Esophagus muscularis mucosa (tissue), 4 donors: ENCODE results near the gene TOMM70. TPM values are rescaled to one million over a fixed set of nuclear protein-coding genes. Genes with fewer than 3 reads are reported as not detected.
"Not testable (repeated sequence)": the region's sequence is repeated elsewhere in the genome, so short reads cannot be mapped to it uniquely, and the experiment has no call there.

Experiments
- DNase-seq: peaks from one replicate; pipeline ENCODE4 v3.0.0-alpha.2; 2017; ENCODE audit errors: extremely low spot score
- H3K27ac ChIP-seq, 4 donors: fragments of 200-600 bp; sonication (generic); replicated peaks in 1 of 4; 1 replicate in 3 of 4; 2 replicates in 1 of 4; pipeline ENCODE4 v1.5.1; 2016 to 2019; ENCODE audit warnings: mild to moderate bottlenecking in 1 of 4
- H3K27me3 ChIP-seq, 4 donors: fragments of 200-600 bp; sonication (generic); one replicate each; pipeline versions ENCODE4 v1.5.1 to v1.6.0; 2016 to 2019
- H3K36me3 ChIP-seq, 4 donors: fragments of 200-600 bp; sonication (generic); one replicate each; pipeline ENCODE4 v1.5.1; 2016 to 2019
- H3K4me1 ChIP-seq, 4 donors: fragments of 200-600 bp; sonication (generic); one replicate each; pipeline ENCODE4 v1.5.1; 2016 to 2019
- H3K4me3 ChIP-seq, 4 donors: fragments of 200-600 bp; sonication (generic); 1 replicate in 2 of 4; 2 replicates in 2 of 4; pipeline ENCODE4 v1.5.1; 2016 to 2019; ENCODE audit warnings: mild to moderate bottlenecking in 4 of 4, moderate library complexity in 1 of 4
- H3K9me3 ChIP-seq, 4 donors: fragments of 200-600 bp; sonication (generic); 1 replicate in 3 of 4; 2 replicates in 1 of 4; pipeline ENCODE4 v1.5.1; 2016 to 2019
- EP300 ChIP-seq: sonication (generic); formaldehyde crosslinking; IDR thresholded peaks from one replicate; pipeline ENCODE4 v1.6.1; 2017; ENCODE audit warnings: antibody characterized with exemption
- POLR2A ChIP-seq: fragments of 450-650 bp; IDR thresholded peaks from one replicate; pipeline ENCODE4 v1.6.1; 2017; ENCODE audit warnings: antibody characterized with exemption, moderate library complexity, mild to moderate bottlenecking, low read depth
- POLR2AphosphoS5 ChIP-seq, 2 donors: sonication (generic); formaldehyde crosslinking; IDR thresholded peaks; one replicate each; pipeline ENCODE4 v1.6.1; 2017; ENCODE audit warnings: antibody characterized with exemption in 2 of 2
- WGBS: methylation state at CpG from one replicate; pipeline ENCODE4 v1.1.5; 2018; 5-methylcytosine and 5-hydroxymethylcytosine counted together
- intact Hi-C: fragments of 100-400 bp; cut with DNase I; formaldehyde crosslinking; loops from one replicate; pipeline ENCODE4 v1.15.1; 2023
- total RNA-seq, 4 donors: library from RNA; depleted of rRNA; stranded (reverse); fragments of >200 nt; gene quantifications; one replicate each; pipeline versions ENCODE4 v1.1.0 to v1.2.1, GENCODE V29; 2016
- TF ChIP-seq, protein P1 (sequence below), 3 experiments: fragments of 200-600 bp in 2 of 3; fragments of 450-650 bp in 1 of 3; sonication (generic) in 2 of 3; IDR thresholded peaks; one replicate each; pipeline ENCODE4 v1.5.1; 2017 to 2019; ENCODE audit warnings: antibody characterized with exemption in 3 of 3, mild to moderate bottlenecking in 2 of 3, moderate library complexity in 1 of 3

TOMM70 gene
- total RNA-seq, 4 donors from 2014 or later: 43.4 to 50.6 (median 46.4) TPM

DNA sequence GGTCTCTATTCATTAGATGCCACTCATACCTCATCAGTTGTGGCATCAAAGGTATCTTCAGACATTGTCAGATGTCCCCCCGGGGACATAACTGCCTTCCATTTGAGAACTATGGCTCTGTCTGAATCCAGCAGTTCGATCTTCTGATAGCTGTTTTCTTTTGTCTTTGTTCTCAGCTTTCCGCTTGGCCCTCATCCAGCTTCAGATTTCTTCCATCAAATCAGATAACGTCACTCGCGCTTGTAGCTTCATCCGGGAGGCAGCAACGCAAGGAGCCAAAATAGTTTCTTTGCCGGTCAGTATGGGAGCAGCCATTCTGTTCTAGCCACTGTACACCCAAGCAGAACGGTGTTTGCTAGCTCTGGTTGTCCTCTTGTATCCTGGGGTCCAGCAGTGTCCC, 62.0 kb downstream of the TOMM70 start:
- TF ChIP-seq EP300 (no peak), POLR2AphosphoS5 (IDR thresholded peaks at IDR 0.05) (no peak), POLR2A (no peak)
- TF ChIP-seq, protein P1, sequence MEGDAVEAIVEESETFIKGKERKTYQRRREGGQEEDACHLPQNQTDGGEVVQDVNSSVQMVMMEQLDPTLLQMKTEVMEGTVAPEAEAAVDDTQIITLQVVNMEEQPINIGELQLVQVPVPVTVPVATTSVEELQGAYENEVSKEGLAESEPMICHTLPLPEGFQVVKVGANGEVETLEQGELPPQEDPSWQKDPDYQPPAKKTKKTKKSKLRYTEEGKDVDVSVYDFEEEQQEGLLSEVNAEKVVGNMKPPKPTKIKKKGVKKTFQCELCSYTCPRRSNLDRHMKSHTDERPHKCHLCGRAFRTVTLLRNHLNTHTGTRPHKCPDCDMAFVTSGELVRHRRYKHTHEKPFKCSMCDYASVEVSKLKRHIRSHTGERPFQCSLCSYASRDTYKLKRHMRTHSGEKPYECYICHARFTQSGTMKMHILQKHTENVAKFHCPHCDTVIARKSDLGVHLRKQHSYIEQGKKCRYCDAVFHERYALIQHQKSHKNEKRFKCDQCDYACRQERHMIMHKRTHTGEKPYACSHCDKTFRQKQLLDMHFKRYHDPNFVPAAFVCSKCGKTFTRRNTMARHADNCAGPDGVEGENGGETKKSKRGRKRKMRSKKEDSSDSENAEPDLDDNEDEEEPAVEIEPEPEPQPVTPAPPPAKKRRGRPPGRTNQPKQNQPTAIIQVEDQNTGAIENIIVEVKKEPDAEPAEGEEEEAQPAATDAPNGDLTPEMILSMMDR (IDR thresholded peaks at IDR 0.05): no peak
- intact Hi-C loops: loop anchor here (10.0 kb wide), 1 partner anchor 514 kb away; no protein-coding TSS in a partner anchor
- H3K27ac ChIP-seq: no peak overlapping the region
- H3K4me1 ChIP-seq: peaks cover 8 to 18% (median 16%) of the 10 kb centered on the region in 4 donors
- WGBS: 86% methylated on average over 10 of the region's 10 CpGs
- no peak for DNase-seq
- H3K4me3 ChIP-seq: no peak overlapping the region
- no peaks in the 10 kb centered on the region for H3K27me3 ChIP-seq
- H3K9me3 ChIP-seq: no peaks in the 10 kb centered on the region
- peaks cover 25 to 53% (median 30%) of the 10 kb centered on the region in 4 donors for H3K36me3 ChIP-seq

DNA sequence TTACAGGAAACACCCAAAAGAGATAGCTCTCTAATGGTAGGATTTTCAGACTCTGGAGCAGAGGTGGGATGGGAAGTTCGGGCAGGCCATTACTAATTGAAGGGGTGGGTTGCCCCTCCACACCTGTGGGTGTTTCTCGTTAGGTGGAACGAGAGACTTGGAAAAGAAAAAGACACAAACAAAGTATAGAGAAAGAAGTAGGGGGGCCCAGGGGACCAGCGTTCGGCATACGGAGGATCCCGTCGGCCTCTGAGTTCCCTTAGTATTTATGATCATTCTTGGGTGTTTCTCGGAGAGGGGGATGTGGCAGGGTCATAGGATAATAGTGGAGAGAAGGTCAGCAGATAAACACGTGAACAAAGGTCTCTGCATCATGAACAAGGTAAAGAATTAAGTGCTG, 64.7 kb downstream of the TOMM70 start:
- Histone ChIP-seq H3K27ac (peak overlapping the region in 3 of 4 donors; percentile 80 to 91 (median 82)), H3K4me1 (peaks cover 9 to 20% (median 19%) of the 10 kb centered on the region in 4 donors), H3K36me3 (peaks cover 15 to 27% (median 16%) of the 10 kb centered on the region in 4 donors)
- intact Hi-C loops: loop anchor here (10.0 kb wide), 1 partner anchor 511 kb away; no protein-coding TSS in a partner anchor
- DNase-seq, H3K9me3 ChIP-seq, H3K27me3 ChIP-seq, H3K4me3 ChIP-seq: not testable (repeated sequence)
- WGBS: 91% methylated on average over 10 of the region's 10 CpGs

DNA sequence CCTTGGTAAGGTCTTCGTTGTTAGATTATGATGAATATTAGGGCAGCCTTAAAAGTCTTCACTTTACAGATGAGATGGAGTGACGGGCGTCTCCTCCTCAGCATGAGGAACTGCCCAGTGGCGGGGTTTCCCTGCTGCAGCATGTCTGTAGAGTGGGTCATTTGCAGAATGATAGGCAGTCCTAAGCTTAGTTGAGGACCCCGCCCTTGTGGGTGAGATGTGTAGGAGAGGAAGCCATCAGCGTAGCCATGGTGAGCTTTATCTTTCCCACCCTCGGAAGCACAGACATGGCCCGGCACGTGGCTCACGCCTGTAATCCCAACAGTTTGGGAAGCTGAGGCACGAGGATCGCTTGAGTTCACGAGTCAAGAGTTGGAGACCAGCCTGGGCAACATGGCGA, 65.5 kb downstream of the TOMM70 start:
- peak overlapping the region; percentile 68 to 85 (median 74) for H3K4me3 ChIP-seq
- peaks cover 9 to 20% (median 19%) of the 10 kb centered on the region in 4 donors for H3K4me1 ChIP-seq
- DNase-seq: no peak
- intact Hi-C loops: loop anchor here (10.0 kb wide), 1 partner anchor 511 kb away; no protein-coding TSS in a partner anchor
- peak overlapping the region; percentile 80 to 91 (median 82) for H3K27ac ChIP-seq
- H3K36me3 ChIP-seq: peaks cover 8 to 19% (median 12%) of the 10 kb centered on the region in 4 donors
- H3K27me3 ChIP-seq: no peaks in the 10 kb centered on the region
- no peak for TF ChIP-seq POLR2AphosphoS5 (IDR thresholded peaks at IDR 0.05)
- TF ChIP-seq POLR2A: no peak
- TF ChIP-seq, protein P1 (IDR thresholded peaks at IDR 0.05): no peak
- no peak for TF ChIP-seq EP300
- WGBS: 82% methylated on average over 14 of the region's 14 CpGs
- no peaks in the 10 kb centered on the region for H3K9me3 ChIP-seq

DNA sequence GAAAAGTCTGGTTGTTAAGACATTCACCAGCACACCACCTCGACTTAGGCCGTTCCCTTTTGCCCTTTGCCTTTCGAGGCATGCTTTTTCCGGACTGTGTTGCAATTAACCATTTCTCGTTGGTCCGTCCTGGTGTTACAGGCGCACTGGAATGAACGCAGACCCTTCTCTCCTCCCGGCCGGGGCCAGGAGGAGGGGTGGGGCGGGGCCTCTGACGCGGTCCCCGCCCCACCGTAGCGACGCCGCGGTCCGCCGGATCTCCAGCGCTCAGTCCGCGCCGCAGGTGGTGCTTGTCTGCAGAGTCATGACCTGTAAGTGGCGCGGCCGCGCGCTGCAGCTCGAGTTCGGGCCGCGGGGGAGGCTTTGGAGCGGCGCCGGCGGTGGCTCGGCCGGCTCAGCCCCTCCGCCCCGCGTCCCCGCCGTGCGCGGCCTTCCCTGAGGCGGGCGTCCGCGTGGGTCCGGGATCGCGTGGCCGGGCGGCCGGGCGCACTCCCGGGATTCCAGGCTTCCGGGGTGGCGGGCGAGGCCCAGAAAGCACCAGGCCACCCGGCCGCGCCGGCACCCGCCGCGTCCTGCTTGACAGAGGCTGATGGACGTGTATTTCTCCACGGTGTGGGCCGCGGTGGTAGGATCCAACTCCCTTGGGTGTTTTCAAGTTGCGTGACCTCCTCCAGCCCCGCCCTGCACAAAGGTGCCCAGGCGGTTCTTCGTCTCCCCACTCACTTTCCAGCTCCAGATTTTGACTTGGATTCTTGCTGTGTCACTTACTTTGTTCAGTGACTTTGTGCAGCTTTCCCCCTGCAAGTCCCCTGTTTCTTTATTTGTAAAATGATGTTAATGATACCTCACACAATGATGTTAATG, 66.2 kb downstream of the TOMM70 start, which contains the start of gene NIT2:
Gene NIT2, plus strand, starts transcription at position 270 of the 864 bp plus-strand sequence. Its CDS starts 35 bp downstream, at position 305.
- Histone ChIP-seq H3K9me3 (no peaks in the 10 kb centered on the region), H3K36me3 (peaks cover under 1 to 11% (median 8%) of the 10 kb centered on the region in 4 donors), H3K27ac (peak within 1 kb of the TSS; percentile 80 to 91 (median 82)), H3K4me3 (peak within 1 kb of the TSS; percentile 68 to 85 (median 74)), H3K27me3 (no peaks in the 10 kb centered on the region), H3K4me1 (peaks cover 9 to 20% (median 19%) of the 10 kb centered on the region in 4 donors)
- 0% methylated on average over 16 of the region's 77 CpGs for WGBS
- intact Hi-C loops: loop anchor here (10.0 kb wide), 1 partner anchor 510 kb away; no protein-coding TSS in a partner anchor
- peak; percentile 94 for DNase-seq
- TF ChIP-seq POLR2AphosphoS5 (IDR thresholded peaks at IDR 0.05): peak; percentile 59 to 69
- TF ChIP-seq, protein P1 (IDR thresholded peaks at IDR 0.05): no peak

DNA sequence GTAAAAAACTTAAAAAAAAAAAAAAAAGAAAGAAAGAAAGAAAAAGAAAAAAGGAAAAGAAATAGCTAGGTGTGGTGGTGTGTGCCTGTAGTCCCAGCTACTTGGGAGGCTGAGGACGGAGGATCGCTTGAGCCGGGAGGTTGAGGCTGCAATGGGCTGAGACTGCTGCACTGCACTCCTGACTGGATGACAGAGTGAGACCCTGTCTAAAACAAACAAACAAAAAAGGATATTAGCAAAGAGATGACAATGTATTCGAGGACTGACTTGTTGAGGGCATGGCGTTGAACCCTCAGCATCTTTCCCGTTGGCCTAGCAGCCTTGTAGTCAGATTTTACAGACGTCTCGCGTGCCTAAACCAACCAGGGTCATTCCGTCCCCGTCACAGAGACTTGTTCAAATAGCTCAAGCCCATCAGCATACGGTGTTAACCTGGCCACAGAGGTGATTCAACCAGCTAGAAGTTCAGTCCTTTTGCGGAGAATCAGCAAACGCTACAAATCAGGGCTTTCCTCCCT, 66.9 kb downstream of the TOMM70 start:
- intact Hi-C loops: loop anchor here (10.0 kb wide), 1 partner anchor 509 kb away; no protein-coding TSS in a partner anchor
- Histone ChIP-seq H3K27me3 (no peaks in the 10 kb centered on the region), H3K36me3 (peaks cover 0 to 5% (median 2%) of the 10 kb centered on the region in 4 donors), H3K4me3 (peak overlapping the region; percentile 68 to 85 (median 74)), H3K9me3 (no peaks in the 10 kb centered on the region), H3K4me1 (peaks cover 9 to 20% (median 19%) of the 10 kb centered on the region in 4 donors), H3K27ac (peak overlapping the region; percentile 80 to 91 (median 82))
- TF ChIP-seq POLR2A: no peak
- TF ChIP-seq, protein P1 (IDR thresholded peaks at IDR 0.05): no peak
- TF ChIP-seq EP300: no peak
- TF ChIP-seq POLR2AphosphoS5 (IDR thresholded peaks at IDR 0.05): no peak
- no peak for DNase-seq
- WGBS: 49% methylated on average over 14 of the region's 14 CpGs
